SU-DHL-6 (cell line): ENCODE measurements around the gene CACNA1B.

Experiments
- H2AFZ ChIP-seq: fragments of 200-600 bp; sonication (generic); 2 replicates; pipeline ENCODE4 v1.6.1; 2014; ENCODE audit warnings: low read depth, mild to moderate bottlenecking, moderate library complexity, mixed read lengths, antibody characterized with exemption, low read length; ENCODE audit not compliant: severe bottlenecking
- H3F3A ChIP-seq: fragments of 200-600 bp; shearing (Covaris generic); 2 replicates; pipeline ENCODE4 v1.6.0; 2016; ENCODE audit warnings: antibody characterized with exemption, mild to moderate bottlenecking; ENCODE audit not compliant: insufficient read depth
- H3K27ac ChIP-seq: fragments of 200-600 bp; sonication (generic); 2 replicates; pipeline ENCODE4 v1.5.1; 2016; ENCODE audit warnings: low read depth, mild to moderate bottlenecking, low read length, moderate library complexity, mixed read lengths
- H3K27me3 ChIP-seq: fragments of 200-600 bp; sonication (generic), shearing (Covaris generic); 2 replicates; pipeline ENCODE4 v1.6.0; 2014; ENCODE audit warnings: mild to moderate bottlenecking, low read length
- H3K36me3 ChIP-seq: fragments of 200-600 bp; sonication (generic); 2 replicates; pipeline ENCODE4 v1.6.1; 2014; ENCODE audit warnings: mild to moderate bottlenecking, low read length, mixed read lengths
- H3K4me2 ChIP-seq: fragments of 300-600, 200-600 bp; shearing (Covaris generic), sonication (generic); 2 replicates; pipeline ENCODE4 v1.6.0; 2014; ENCODE audit warnings: low read length, low read depth, mild to moderate bottlenecking; ENCODE audit not compliant: poor library complexity, severe bottlenecking
- H3K4me3 ChIP-seq: fragments of 200-600 bp; sonication (generic); 2 replicates; pipeline ENCODE4 v1.5.1; 2014; ENCODE audit warnings: antibody characterized with exemption, low read length, mild to moderate bottlenecking, mixed read lengths; ENCODE audit not compliant: insufficient read depth, poor library complexity, severe bottlenecking
- H3K79me2 ChIP-seq: fragments of 200-600 bp; sonication (generic); 2 replicates; pipeline ENCODE4 v1.6.1; 2014; ENCODE audit warnings: mild to moderate bottlenecking, low read length, moderate library complexity; ENCODE audit not compliant: insufficient read depth
- H3K9ac ChIP-seq: fragments of 200-600 bp; sonication (generic); 2 replicates; pipeline ENCODE4 v1.7.0; 2014; ENCODE audit warnings: mild to moderate bottlenecking, low read length
- H3K9me2 ChIP-seq: fragments of 200-600 bp; sonication (generic); replicated peaks from 2 replicates; pipeline ENCODE4 v1.6.1; 2014; ENCODE audit warnings: low read length; ENCODE audit not compliant: insufficient read depth
- H3K9me3 ChIP-seq: fragments of 200-600 bp; sonication (generic); 2 replicates; pipeline ENCODE4 v1.6.1; 2014; ENCODE audit warnings: low read length, mixed read lengths; ENCODE audit not compliant: insufficient read depth
- H4K20me1 ChIP-seq: fragments of 200-600 bp; sonication (generic); 2 replicates; pipeline ENCODE4 v1.6.1; 2014; ENCODE audit warnings: low read depth, mild to moderate bottlenecking, antibody characterized with exemption, low read length, moderate library complexity, mixed read lengths
- CTCF ChIP-seq: fragments of 200-600 bp; sonication (generic); IDR thresholded peaks from one replicate; pipeline ENCODE4 v1.5.1; 2017; ENCODE audit warnings: antibody characterized with exemption, mild to moderate bottlenecking, low read length, moderate library complexity; ENCODE audit not compliant: insufficient read depth, poor library complexity, severe bottlenecking
- EZH2phosphoT487 ChIP-seq: fragments of 200-600 bp; sonication (generic), shearing (Covaris generic); conservative IDR thresholded peaks from 2 replicates; pipeline ENCODE4 v1.6.1; 2018; ENCODE audit warnings: mild to moderate bottlenecking, antibody characterized with exemption, low read length, moderate library complexity, mixed read lengths

CACNA1B gene

DNA sequence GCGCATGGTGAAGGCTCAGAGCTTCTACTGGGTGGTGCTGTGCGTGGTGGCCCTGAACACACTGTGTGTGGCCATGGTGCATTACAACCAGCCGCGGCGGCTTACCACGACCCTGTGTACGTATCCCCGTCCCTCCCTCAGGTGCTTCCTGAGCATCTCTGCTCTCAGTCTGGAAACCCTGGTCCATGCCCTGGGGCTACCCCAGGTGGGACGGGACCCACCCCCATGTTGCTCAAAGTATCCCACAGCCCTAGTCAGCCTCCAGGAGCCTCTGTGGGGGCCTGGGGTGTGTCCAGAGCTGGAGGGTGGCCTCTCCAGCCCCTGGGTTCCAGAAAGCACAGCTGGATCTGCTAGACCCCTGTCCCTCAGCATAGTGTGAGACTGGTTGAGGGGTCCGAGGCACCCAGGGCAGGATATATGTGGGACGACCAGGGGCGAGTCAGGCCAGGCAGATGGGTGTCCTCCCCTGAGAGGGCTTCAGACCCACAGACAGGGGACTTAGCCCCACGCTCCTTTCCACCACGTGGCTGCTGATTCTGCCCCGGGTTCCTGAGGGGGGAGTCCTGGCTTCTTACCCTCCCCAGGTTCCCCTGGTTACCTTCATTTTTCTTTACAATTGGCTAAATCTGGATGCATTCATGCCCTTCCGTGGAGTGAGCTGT is 94.0 kb downstream of the CACNA1B start:
- H3K9ac ChIP-seq: no peak overlapping the region
- no peaks in the 10 kb centered on the region for H3K9me2 ChIP-seq
- H3K9me3 ChIP-seq: no peaks in the 10 kb centered on the region
- H3K79me2 ChIP-seq: no peaks in the 10 kb centered on the region
- no peaks in the 10 kb centered on the region for H4K20me1 ChIP-seq
- H3K4me3 ChIP-seq: no peak overlapping the region
- H3K36me3 ChIP-seq: no peaks in the 10 kb centered on the region
- no peaks in the 10 kb centered on the region for H3F3A ChIP-seq
- H2AFZ ChIP-seq: no peak overlapping the region
- no peak overlapping the region for H3K4me2 ChIP-seq
- no peak overlapping the region for H3K27ac ChIP-seq
- H3K27me3 ChIP-seq: no peaks in the 10 kb centered on the region
- TF ChIP-seq EZH2phosphoT487 (no peak), CTCF (no peak)

- Histone ChIP-seq H4K20me1 (no peaks in the 10 kb centered on the region), H3K4me3 (no peak overlapping the region), H2AFZ (no peak overlapping the region), H3K79me2 (no peaks in the 10 kb centered on the region), H3K9me3 (no peaks in the 10 kb centered on the region), H3K27me3 (no peaks in the 10 kb centered on the region), H3K36me3 (no peaks in the 10 kb centered on the region), H3F3A (no peaks in the 10 kb centered on the region), H3K27ac (no peak overlapping the region), H3K4me2 (no peak overlapping the region), H3K9ac (no peak overlapping the region), H3K9me2 (no peaks in the 10 kb centered on the region)
- TF ChIP-seq CTCF: no peak
- no peak for TF ChIP-seq EZH2phosphoT487
Measured at GRCh38 chr9:137972355-137972987, 94.9 kb downstream of the CACNA1B start.

- Histone ChIP-seq H2AFZ (no peak overlapping the region), H3K79me2 (no peaks in the 10 kb centered on the region), H3K27ac (no peak overlapping the region), H3K4me2 (no peak overlapping the region), H3K27me3 (no peaks in the 10 kb centered on the region), H3K9me3 (no peaks in the 10 kb centered on the region), H3K36me3 (no peaks in the 10 kb centered on the region), H4K20me1 (no peaks in the 10 kb centered on the region), H3F3A (no peaks in the 10 kb centered on the region), H3K4me3 (no peak overlapping the region), H3K9me2 (no peaks in the 10 kb centered on the region), H3K9ac (no peak overlapping the region)
- TF ChIP-seq EZH2phosphoT487 (no peak), CTCF (no peak)
Measured at GRCh38 chr9:137972988-137973470, 95.4 kb downstream of the CACNA1B start.
